Skeletal muscle cell (primary cell): ENCODE results near the gene ZBTB42.
A peak's percentile ranks its signal among the peaks of the same experiment; 100 is the strongest.

ENCODE experiments used
- DNase-seq: peaks from one replicate; pipeline ENCODE4 v3.0.0-alpha.2; 2010; ENCODE audit warnings: low read depth
- H3K4me3 ChIP-seq: 2 replicates; pipeline ENCODE4 v1.5.1; 2011; ENCODE audit warnings: low read depth, mild to moderate bottlenecking, control low read depth, low read length, moderate library complexity

The ZBTB42 gene

DNA sequence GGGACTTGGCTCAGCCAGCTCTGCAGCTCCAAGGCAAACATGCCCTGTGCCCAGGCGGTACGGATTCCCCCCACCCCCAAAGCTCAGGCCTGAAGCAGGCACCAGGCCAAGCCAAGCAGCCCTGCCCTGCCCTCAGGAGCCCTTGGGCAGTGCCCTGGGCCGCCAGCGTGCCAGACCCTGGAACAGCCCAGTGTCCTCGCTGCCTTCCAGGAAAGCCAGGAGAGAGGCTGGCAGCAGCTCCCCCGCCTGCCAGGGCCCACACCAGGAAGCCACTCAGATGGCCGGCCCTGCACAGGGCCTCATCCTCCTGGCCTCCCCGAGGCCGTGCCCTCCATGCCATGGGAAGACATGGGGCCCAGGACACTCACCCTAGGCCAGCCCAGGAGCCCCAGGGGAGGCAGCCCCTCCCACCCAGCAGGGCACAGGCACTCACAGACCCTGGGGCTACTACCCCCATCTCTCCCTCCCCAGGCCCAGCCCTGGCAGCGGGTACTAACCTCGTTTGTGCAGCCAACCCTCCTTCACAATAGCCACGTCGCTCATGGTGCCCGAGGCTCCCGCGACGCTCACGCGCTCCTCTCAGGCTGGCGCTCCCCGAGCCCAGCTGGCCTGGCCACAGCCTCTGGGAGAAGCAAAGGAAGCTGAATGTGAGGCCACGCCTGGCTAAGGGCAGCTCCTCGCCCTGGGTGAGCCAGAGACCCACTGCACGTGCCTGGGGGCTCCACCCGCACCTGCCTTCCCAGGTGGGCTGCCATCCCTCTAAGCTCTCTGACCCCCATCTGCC lies 8.6 kb upstream of the ZBTB42 start:
- no peak overlapping the region for H3K4me3 ChIP-seq
- DNase-seq, result no peak

DNA sequence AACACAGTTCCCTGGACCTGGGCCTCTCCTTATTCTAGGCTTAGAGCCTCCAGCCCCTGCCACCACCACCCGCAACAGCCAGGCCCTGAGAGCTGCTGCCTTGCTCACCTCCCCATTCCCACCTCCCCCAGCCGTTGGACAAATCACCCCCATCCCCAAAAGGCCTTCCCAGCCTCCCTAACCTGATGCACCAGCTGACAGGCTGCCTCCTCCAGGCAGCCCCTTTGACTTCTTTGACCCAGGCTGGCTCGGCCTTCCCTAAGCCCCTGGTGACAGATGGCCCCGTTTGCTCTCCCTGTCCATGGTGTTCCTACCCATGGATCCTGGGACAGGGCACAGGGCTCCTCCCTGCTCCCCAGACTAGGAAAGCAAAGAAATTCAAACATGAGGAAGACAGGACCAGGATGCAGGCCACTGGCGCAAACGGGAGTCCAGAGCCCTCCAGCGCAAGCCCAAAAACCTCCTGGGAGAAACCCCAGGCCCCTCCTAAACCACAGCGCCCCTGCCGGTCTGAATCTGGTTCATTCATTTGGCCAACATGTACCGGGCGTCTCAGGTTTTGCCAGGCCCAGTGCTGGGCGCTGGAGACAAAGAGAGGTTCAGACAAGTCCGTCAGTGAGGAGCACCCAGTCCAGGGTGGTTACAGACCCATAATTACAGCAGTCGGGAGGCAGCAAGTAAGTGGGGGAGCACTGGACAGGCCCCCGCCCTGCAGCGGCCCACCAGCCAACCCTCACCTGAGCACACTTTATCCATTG lies 7.8 kb upstream of the ZBTB42 start:
- no peak for DNase-seq
- no peak overlapping the region for H3K4me3 ChIP-seq

DNA sequence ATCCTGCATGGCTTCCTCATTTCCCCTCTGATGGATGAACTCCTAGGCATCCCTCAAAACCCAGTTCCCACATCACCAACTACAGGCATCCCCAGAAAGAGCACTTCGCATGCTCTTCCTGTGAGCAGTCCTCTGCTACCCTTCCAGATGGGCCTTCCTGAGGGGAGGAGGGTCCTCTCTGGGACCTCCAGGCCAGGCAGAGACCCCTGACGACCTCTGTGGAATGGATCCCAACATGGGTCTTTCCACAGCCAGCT lies 7.3 kb upstream of the ZBTB42 start:
- DNase-seq, result no peak
- H3K4me3 ChIP-seq, result peak overlapping the region; percentile 79

DNA sequence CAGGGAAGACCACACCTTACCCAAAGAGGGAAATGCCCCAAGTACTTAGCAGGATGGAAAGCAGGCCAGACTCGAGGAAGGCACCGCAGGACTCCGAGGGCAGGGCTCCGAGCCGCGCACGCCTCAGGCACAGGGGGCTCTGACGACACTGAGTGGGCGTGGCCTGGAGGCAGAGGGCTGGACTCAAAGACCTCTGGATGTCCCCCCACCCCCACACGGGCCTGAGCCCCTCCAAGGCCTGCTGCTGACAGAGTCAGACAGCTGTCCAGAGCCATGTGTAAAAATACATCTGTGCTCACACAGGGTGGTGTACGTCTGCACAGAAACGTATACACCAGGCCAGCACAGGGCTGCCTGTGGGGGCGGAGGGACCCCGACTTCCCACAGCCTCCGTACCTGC lies 6.8 kb upstream of the ZBTB42 start:
- DNase-seq, result no peak
- peak overlapping the region; percentile 79 for H3K4me3 ChIP-seq

DNA sequence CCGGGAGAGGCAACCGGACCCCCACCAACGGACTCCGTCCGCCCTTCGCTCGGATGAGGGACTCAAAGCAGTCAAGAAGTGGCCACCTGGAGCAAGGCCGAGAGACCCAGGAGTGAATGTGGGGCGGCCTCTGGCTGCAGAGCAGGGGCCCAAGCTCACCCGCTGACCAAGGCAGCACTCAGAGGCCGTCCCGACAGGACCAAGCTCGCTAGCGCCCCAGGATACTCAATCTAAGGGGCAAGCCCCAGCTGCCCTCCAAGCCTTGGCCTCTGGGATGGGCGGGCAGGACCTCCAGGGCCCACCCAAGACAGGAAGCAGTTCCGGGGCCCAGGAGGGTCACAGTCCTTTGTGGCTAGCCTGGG lies 6.3 kb upstream of the ZBTB42 start:
- no peak for DNase-seq
- peak overlapping the region; percentile 79 for H3K4me3 ChIP-seq

DNA sequence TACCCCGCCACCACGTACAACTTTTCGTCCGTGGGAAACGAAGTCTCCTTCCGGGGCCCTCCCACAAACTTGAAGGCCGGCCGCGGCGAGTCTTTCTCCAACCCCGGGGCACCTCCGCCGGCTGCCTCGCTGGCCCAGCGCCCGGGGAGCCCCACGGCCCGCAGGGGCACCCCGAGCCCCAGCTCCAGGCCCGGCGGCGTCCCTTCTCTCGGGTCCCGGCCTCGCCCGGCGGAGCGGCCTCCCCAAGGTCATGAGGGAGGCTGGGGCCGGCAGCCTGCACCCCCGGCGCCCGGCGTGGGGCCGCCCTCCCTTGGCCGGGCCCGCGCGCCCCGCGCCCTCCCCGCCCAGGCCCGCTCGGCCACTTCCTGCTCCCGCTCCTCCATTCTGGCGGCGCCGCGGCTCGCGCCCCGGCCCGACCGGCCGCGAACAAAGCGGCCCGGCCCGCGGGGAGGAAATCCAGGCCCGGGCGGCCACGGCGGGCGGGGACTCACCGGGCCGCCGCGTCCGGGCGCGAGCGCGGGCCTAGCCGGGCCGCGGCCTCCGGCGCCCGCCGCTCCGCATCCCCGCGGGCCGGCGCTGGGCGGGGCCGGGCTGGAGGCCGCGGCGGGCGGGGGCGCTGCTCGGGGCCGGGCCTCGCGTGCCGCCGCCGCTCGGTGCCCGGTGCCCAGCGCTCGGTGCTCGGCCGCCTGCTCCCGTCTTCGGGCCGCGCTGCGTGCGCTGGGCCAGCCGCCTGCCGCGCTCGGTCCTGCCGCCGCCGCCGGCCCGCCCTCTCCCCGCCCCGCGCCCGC lies 5.7 kb upstream of the ZBTB42 start, which contains the start of gene AKT1:
Gene AKT1 (minus strand): TSS at position 756 of the 788 bp plus-strand sequence. CDS start 3,105 bp downstream, outside the sequence.
- H3K4me3 ChIP-seq, result peak within 1 kb of the TSS; percentile 79
- DNase-seq, result no peak

DNA sequence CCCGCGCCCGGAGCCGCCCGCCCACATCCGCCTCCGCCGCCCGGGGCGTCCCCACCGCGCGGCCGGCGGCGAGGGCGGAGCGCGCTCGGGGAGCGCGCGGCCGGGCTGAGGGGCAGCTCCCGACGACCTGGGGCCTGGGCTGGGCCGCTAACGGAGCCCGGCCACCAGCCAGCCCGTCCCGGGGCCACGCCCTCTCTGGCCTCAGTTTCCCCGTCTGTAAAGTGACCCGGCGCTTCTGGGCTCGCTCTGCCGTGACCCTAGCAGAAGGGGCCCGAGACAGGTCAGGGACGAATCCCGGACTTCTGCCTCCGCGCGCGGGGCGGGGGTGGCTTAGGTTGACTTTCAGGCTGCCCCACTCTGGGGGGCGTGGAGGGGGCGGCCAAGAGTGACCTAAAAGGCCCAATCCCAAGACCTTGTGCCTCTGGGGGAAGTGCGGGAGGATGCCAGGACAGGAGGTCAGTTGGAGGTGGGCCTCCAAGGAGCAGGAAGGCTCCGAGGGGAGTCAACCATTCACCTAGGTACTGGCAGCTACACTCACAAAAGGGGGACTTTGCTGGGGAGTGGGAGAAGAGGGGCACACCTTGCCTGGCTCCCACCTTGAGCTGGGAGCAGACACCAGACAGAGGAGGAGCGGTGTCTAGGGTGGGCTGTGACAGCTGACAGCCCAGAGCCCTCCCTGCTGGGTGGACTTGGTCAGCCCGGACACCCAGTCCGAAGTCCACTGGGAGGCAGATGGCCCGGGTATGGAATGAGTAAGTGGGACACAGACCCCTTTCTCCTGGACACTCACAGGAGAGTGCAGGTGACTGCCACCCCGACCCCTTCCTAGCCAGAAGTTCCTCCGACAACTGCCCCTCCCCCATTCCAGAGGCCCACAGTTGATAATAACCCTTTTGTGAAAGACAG lies 4.9 kb upstream of the ZBTB42 start:
- no peak for DNase-seq
- peak overlapping the region; percentile 47 for H3K4me3 ChIP-seq

DNA sequence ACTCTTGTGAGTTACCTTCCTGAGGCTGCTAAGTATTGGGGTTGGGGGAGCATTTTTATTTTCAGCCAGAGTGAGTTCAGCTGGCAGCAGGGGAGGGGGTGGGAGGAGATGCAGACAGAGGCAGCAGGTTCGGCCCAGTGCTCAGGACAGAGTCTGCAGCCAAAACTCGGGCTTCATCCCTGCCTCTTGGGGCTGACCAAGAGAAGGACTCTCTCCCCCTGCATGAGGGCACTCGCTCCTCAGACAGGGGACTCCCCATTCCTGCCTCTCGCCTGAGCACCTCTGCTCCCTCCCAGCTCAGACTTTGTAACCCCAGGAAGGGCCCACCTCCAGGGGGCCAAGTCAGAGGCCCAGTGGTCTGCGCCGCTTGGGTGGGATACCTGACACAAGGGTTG lies 4.2 kb upstream of the ZBTB42 start:
- DNase-seq, result no peak
- H3K4me3 ChIP-seq, result no peak overlapping the region

DNA sequence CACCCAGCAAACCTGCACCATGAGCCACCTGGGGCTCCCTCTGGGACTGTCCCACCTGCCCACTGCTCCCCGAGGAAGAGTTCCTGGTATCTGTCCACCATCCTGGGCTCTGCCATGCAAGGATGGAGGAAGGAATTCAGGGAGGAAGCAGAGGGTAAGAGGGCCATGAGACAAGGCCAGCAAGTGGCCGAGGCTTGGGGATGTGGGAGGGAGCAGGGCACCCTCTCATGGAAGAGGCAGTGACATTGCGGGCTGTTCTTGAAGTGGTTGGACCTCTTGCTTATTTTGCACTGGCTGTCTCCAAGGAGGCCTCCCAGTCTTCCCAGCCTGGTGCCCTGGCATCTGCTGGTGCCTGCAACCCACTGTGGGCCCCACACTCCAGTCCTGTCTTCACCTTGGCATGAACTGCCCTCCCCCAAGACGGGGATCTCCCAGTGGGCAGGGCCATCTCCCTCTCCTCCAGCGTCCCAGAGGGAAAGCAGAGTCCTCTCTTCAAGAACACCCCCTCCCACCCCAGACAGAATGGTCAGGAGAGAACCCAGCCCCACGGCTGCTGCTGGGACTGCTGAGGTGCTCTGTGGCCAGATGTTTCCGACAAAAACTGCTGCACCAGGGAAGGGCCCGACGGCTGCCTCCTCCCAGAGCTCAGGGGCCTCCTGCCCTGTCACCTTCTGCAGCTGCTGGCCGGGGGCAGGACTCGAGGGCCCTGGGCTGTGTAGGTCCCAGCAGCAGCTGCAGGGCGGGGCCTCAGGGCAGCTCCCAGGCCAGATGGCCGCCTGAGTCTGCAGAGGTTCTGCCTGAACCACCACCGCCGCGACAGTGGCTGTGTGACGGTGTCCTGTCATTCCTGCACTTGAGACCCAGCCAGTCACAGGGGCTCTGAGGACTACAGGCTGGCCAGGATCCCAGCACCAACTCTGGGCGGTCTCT lies 3.5 kb upstream of the ZBTB42 start:
- no peak overlapping the region for H3K4me3 ChIP-seq
- no peak for DNase-seq

DNA sequence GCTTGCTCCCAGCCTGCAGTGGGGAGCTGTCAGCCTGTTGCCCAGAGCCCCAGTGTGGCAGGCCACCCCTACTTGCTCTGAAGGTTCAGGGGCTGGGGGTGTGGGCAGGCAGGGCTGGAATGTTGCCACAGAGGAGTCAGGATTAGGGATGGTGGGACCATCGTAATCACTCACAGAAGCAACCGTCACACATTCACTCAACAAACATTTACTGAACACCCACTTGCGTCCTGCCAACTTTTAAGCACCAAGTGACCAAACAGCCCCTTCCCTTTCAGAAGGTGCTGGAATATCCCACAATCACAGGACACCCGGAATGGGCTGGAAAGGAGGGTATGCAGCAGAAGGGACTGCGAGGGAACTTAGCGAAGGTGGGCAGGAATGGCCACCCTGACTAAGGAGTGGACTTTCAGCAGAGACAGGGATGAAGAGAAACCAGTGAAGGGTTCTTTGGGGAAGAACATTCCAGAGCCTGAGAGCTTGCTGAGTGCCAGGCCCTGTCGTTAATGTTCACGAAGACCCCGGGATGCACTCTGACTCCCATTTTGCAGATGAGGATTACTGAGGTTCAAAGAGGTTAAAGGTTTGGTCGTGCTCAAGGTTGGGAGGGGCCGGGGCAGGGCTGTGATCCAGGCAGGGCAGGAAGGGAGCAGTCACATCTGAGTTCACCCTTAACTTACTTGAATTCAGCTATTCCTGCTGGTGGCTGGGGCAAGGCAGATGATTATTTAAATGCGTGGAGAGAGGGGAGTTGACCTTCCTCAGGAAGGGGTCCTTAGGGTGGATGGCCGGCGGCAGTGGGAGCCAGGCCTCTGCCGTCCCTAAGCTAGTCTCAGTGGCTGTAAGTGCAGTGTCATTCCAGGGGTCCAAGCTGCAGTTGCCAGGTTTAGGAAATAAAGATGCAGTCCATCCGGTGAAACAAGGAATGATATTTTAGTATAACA lies 2.3 kb upstream of the ZBTB42 start:
- no peak overlapping the region for H3K4me3 ChIP-seq
- DNase-seq, result no peak

DNA sequence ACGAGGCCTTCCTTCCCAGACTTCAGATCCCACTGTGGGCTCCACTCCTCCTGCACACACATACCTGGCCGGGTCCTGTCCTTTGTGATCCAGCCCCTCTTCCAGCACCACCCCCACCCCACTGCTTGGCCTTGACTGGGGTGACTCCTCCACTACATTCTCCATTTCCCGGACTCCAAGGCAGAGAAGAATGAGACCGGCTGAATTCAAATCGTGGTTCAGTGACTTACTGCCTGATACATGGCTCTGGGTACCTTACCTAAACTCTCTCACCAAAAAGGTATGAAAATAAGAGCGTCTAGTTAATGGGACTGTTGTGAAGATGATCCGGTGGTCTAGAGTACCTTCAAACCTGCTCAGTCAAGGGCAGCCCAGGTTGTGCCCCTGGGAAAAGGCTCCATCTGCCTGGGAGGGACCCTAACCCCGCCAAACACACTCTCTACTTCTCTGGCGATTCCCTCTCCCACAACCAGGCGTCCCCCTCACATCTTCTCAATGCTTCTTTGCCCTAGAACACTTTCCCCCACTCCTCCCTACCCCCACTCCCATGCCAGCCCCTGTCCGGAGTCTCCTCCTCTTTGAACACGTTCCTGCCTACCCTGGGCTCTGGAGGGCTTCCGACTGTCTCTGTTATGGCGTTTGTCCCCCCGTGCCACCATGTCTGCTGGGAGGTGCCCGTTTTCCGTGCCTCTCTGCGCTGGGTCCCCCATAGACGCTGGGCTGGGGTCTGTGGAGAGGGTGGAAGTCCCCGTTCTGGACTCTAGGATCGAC lies 1.5 kb upstream of the ZBTB42 start:
- no peak for DNase-seq
- peak overlapping the region; percentile 54 for H3K4me3 ChIP-seq

DNA sequence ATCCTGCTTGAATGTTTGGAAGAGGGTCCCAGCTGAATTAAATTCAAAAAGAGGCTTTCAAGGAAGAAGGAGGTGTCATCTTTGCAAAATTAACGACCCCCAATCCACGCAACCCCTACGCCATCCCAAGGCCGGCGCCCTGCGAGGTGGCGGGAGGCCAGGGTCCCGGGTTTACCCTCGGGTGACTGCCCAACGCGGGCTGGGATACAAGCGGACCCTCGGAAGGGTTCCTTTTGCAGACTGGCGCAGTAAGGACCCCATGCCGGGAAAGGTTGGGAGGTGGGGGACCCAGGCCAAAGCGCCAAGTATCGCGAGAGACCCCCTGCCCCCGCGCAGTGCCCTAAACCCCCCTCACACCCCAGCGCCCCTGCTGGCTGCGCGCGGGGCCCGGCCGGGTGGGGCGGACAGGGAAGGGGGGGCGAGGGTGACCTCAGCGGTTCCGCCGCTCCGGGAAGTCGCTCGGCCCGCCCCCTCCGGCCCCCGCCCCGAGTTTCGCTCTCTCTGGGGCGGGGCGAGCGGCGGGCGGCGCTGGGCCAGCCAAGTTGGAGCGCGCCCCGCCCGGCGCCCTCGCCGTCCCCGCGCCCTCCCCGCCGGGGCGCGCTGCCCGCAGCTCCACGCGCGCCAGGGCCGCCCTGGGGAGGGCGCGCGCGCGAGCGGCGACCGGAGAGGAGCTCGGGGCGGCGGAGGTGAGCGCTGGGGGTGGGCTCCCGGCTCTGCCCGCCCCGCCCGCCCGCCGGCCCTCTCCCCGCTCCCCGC lies 708 bp upstream of the ZBTB42 start:
- peak overlapping the region; percentile 66 for H3K4me3 ChIP-seq
- DNase-seq, result no peak

DNA sequence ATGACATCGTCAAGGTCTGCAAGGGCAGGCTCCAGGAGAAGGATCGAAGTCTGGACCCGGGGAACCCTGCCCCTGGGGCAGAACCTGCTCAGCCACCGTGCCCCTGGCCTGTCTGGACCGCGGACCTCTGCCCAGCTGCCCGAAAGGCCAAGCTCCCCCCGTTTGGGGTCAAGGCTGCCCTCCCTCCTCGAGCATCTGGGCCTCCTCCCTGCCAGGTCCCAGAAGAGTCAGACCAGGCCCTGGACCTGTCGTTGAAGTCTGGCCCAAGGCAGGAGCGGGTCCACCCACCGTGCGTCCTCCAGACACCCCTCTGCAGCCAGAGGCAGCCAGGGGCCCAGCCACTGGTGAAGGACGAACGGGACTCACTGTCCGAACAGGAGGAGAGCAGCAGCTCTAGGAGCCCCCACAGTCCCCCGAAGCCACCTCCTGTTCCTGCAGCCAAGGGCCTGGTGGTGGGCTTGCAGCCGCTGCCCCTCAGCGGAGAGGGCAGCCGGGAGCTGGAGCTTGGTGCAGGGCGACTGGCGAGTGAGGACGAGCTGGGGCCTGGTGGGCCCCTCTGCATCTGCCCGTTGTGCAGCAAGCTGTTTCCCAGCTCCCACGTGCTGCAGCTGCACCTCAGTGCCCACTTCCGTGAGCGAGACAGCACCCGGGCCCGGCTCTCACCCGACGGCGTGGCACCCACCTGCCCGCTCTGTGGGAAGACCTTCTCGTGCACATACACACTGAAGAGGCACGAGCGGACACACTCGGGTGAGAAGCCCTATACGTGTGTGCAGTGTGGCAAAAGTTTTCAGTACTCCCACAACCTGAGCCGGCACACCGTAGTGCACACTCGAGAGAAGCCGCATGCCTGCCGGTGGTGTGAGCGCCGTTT lies 856 bp downstream of the ZBTB42 start:
- peak overlapping the region; percentile 66 for H3K4me3 ChIP-seq
- no peak for DNase-seq

DNA sequence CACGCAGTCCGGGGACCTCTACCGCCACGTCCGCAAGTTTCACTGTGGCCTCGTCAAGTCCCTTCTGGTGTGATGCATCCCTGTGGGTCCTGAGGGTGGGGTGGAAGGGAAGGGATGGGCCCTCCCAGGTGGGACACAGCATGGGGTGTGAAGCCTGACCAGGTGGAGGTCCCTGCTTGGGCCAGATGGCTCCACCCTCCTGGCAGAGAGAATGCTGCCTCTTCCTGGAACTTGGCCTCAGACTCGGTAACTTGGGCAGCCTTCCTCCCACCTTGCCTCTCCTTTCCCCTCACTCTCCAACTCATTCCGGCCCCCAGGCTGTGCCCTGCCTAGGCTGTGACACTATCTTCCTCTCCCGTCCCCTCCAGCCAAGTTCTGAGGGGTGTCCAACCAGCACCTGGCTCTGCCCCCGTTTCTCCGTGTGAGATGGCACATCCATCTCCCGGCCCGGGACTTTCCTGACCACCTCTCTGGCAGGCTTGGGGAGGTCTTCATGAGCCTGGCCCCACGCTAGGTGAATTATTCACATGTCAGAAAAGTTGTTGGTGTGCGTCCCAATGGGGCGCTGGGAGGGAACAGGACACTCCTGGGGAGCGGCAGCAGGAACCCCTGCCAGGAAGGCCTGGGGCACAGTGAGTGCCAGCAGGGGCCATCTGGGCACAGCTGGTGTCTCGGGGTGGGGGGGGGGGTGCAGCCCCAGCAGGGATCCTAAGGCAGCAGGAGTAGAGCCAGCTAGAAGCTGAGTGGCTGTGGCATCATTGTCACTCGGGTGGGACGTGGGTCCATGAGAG lies 1.7 kb downstream of the ZBTB42 start:
- no peak overlapping the region for H3K4me3 ChIP-seq

More for the DNA sequence above, 1.7 kb downstream of the ZBTB42 start:
- DNase-seq, result no peak
